Fibroblast of the aortic adventitia (primary cell): ENCODE measurements around the gene COBLL1. TPM values are rescaled to one million over a fixed set of nuclear protein-coding genes. Genes with fewer than 3 reads are reported as not detected.
"Not testable (repeated sequence)": the region's sequence is repeated elsewhere in the genome, so short reads cannot be mapped to it uniquely, and the experiment has no call there.

Experiments used
- DNase-seq: peaks from one replicate; pipeline ENCODE4 v3.0.0-alpha.2; 2010; ENCODE audit warnings: low read depth
- H3K4me3 ChIP-seq: 2 replicates; pipeline ENCODE4 v1.5.1; 2011; ENCODE audit warnings: low read depth, mild to moderate bottlenecking, control low read depth, low read length, moderate library complexity
- CTCF ChIP-seq: IDR thresholded peaks from 2 replicates; pipeline ENCODE4 v1.5.1; 2011; ENCODE audit warnings: mild to moderate bottlenecking, low read length, control low read depth, inconsistent platforms; ENCODE audit not compliant: insufficient read depth
- total RNA-seq: library from RNA; depleted of rRNA; stranded (reverse); fragments of >200 nt; gene quantifications from 2 replicates; pipeline ENCODE4 v1.2.3, GENCODE V29; 2012; ENCODE audit warnings: low replicate concordance

The COBLL1 gene
- total RNA-seq, 1 donor, result 18.4 TPM

- no peak for DNase-seq
- H3K4me3 ChIP-seq, result no peak overlapping the region
- no peak for TF ChIP-seq CTCF
Measured at GRCh38 chr2:164710837-164711765, 130.5 kb downstream of the COBLL1 start.

GRCh38 chr2:164710252-164710836, 131.3 kb downstream of the COBLL1 start:
- DNase-seq, result peak; percentile 49
- H3K4me3 ChIP-seq, result not testable (repeated sequence)

- peak; percentile 57 for DNase-seq
- H3K4me3 ChIP-seq, result no peak overlapping the region
- TF ChIP-seq CTCF, result no peak
Measured at GRCh38 chr2:164706522-164706921, 135.1 kb downstream of the COBLL1 start.

- no peak for TF ChIP-seq CTCF
- no peak overlapping the region for H3K4me3 ChIP-seq
- no peak for DNase-seq
Measured at GRCh38 chr2:164705412-164706167, 136.0 kb downstream of the COBLL1 start.

- TF ChIP-seq CTCF, result no peak
- H3K4me3 ChIP-seq, result no peak overlapping the region
- no peak for DNase-seq
Measured at GRCh38 chr2:164703915-164704706, 137.5 kb downstream of the COBLL1 start.

- H3K4me3 ChIP-seq, result no peak overlapping the region
- no peak for DNase-seq
- no peak for TF ChIP-seq CTCF
Measured at GRCh38 chr2:164701565-164701964, 140.1 kb downstream of the COBLL1 start.
